ENCODE results near the gene NR5A1. TPM values are rescaled to one million over a fixed set of nuclear protein-coding genes. Genes with fewer than 3 reads are reported as not detected.

The NR5A1 gene
- total RNA-seq, 2 donors from 2014 or later: not detected

- Mint-ChIP-seq H3K36me3 (ENCODE audit: low read depth) (no peaks in the 10 kb centered on the region), H3K4me1 (no peaks in the 10 kb centered on the region), H3K27me3 (peaks cover 16% of the 10 kb centered on the region), H3K4me3 (no peak overlapping the region), H3K27ac (no peak overlapping the region), H3K9me3 (no peaks in the 10 kb centered on the region)
- no peak for ATAC-seq (replicated peaks)
These were observed 20.4 kb downstream of the NR5A1 start for GRCh38 chr9:124486778-124487259.

GRCh38 chr9:124485936-124486335, 21.3 kb downstream of the NR5A1 start:
- no peaks in the 10 kb centered on the region for H3K4me1 Mint-ChIP-seq
- H3K27me3 Mint-ChIP-seq: peaks cover 16% of the 10 kb centered on the region
- H3K36me3 Mint-ChIP-seq (ENCODE audit: low read depth): no peaks in the 10 kb centered on the region
- ATAC-seq (replicated peaks): no peak
- H3K4me3 Mint-ChIP-seq: no peak overlapping the region
- no peaks in the 10 kb centered on the region for H3K9me3 Mint-ChIP-seq
- no peak overlapping the region for H3K27ac Mint-ChIP-seq

GRCh38 chr9:124485201-124485600, 22.0 kb downstream of the NR5A1 start:
- H3K9me3 Mint-ChIP-seq: no peaks in the 10 kb centered on the region
- H3K4me3 Mint-ChIP-seq: no peak overlapping the region
- ATAC-seq (replicated peaks): no peak
- no peaks in the 10 kb centered on the region for H3K4me1 Mint-ChIP-seq
- no peaks in the 10 kb centered on the region for H3K36me3 Mint-ChIP-seq (ENCODE audit: low read depth)
- H3K27me3 Mint-ChIP-seq: peaks cover 16% of the 10 kb centered on the region
- no peak overlapping the region for H3K27ac Mint-ChIP-seq

- H3K4me3 Mint-ChIP-seq: no peak overlapping the region
- no peaks in the 10 kb centered on the region for H3K4me1 Mint-ChIP-seq
- H3K27me3 Mint-ChIP-seq: peaks cover 13% of the 10 kb centered on the region
- ATAC-seq (replicated peaks): no peak
- no peak overlapping the region for H3K27ac Mint-ChIP-seq
- H3K36me3 Mint-ChIP-seq (ENCODE audit: low read depth): no peaks in the 10 kb centered on the region
- no peaks in the 10 kb centered on the region for H3K9me3 Mint-ChIP-seq
These were observed 23.7 kb downstream of the NR5A1 start for GRCh38 chr9:124483481-124483880.

- Mint-ChIP-seq H3K9me3 (no peaks in the 10 kb centered on the region), H3K27me3 (peaks cover 13% of the 10 kb centered on the region), H3K27ac (no peak overlapping the region), H3K36me3 (ENCODE audit: low read depth) (no peaks in the 10 kb centered on the region), H3K4me3 (no peak overlapping the region), H3K4me1 (no peaks in the 10 kb centered on the region)
- no peak for ATAC-seq (replicated peaks)
These were observed 24.7 kb downstream of the NR5A1 start for GRCh38 chr9:124482431-124483031.

- no peaks in the 10 kb centered on the region for H3K9me3 Mint-ChIP-seq
- no peaks in the 10 kb centered on the region for H3K36me3 Mint-ChIP-seq (ENCODE audit: low read depth)
- no peak overlapping the region for H3K27ac Mint-ChIP-seq
- no peak for ATAC-seq (replicated peaks)
- peaks cover 13% of the 10 kb centered on the region for H3K27me3 Mint-ChIP-seq
- H3K4me3 Mint-ChIP-seq: no peak overlapping the region
- H3K4me1 Mint-ChIP-seq: no peaks in the 10 kb centered on the region
These were observed 26.1 kb downstream of the NR5A1 start for GRCh38 chr9:124481115-124481514.

GRCh38 chr9:124480621-124480981, 26.6 kb downstream of the NR5A1 start:
- Mint-ChIP-seq H3K4me3 (no peak overlapping the region), H3K36me3 (ENCODE audit: low read depth) (no peaks in the 10 kb centered on the region), H3K27ac (no peak overlapping the region), H3K9me3 (no peaks in the 10 kb centered on the region), H3K27me3 (peaks cover 12% of the 10 kb centered on the region), H3K4me1 (no peaks in the 10 kb centered on the region)
- ATAC-seq (replicated peaks): no peak

GRCh38 chr9:124479947-124480620, 27.1 kb downstream of the NR5A1 start:
- Mint-ChIP-seq H3K4me3 (no peak overlapping the region), H3K36me3 (ENCODE audit: low read depth) (no peaks in the 10 kb centered on the region), H3K4me1 (no peaks in the 10 kb centered on the region), H3K27ac (no peak overlapping the region), H3K9me3 (no peaks in the 10 kb centered on the region), H3K27me3 (peaks cover 10% of the 10 kb centered on the region)
- no peak for ATAC-seq (replicated peaks)

GRCh38 chr9:124479371-124479770, 27.8 kb downstream of the NR5A1 start:
- Mint-ChIP-seq H3K9me3 (no peaks in the 10 kb centered on the region), H3K4me3 (no peak overlapping the region), H3K4me1 (no peaks in the 10 kb centered on the region), H3K36me3 (ENCODE audit: low read depth) (no peaks in the 10 kb centered on the region), H3K27me3 (peaks cover 10% of the 10 kb centered on the region), H3K27ac (no peak overlapping the region)
- ATAC-seq (replicated peaks): no peak

- no peaks in the 10 kb centered on the region for H3K4me1 Mint-ChIP-seq
- no peaks in the 10 kb centered on the region for H3K36me3 Mint-ChIP-seq (ENCODE audit: low read depth)
- ATAC-seq (replicated peaks): no peak
- H3K27me3 Mint-ChIP-seq: peaks cover 10% of the 10 kb centered on the region
- no peak overlapping the region for H3K4me3 Mint-ChIP-seq
- H3K9me3 Mint-ChIP-seq: no peaks in the 10 kb centered on the region
- H3K27ac Mint-ChIP-seq: no peak overlapping the region
These were observed 28.8 kb downstream of the NR5A1 start for GRCh38 chr9:124478354-124478753.

- ATAC-seq (replicated peaks): no peak
- H3K36me3 Mint-ChIP-seq (ENCODE audit: low read depth): no peaks in the 10 kb centered on the region
- H3K27ac Mint-ChIP-seq: no peak overlapping the region
- no peaks in the 10 kb centered on the region for H3K9me3 Mint-ChIP-seq
- peaks cover 10% of the 10 kb centered on the region for H3K27me3 Mint-ChIP-seq
- H3K4me1 Mint-ChIP-seq: no peaks in the 10 kb centered on the region
- H3K4me3 Mint-ChIP-seq: no peak overlapping the region
These were observed 29.4 kb downstream of the NR5A1 start for GRCh38 chr9:124477648-124478285.

GRCh38 chr9:124477211-124477647, 30.0 kb downstream of the NR5A1 start:
- no peaks in the 10 kb centered on the region for H3K36me3 Mint-ChIP-seq (ENCODE audit: low read depth)
- H3K27ac Mint-ChIP-seq: no peak overlapping the region
- no peaks in the 10 kb centered on the region for H3K4me1 Mint-ChIP-seq
- H3K27me3 Mint-ChIP-seq: peaks cover 11% of the 10 kb centered on the region
- no peak overlapping the region for H3K4me3 Mint-ChIP-seq
- no peak for ATAC-seq (replicated peaks)
- no peaks in the 10 kb centered on the region for H3K9me3 Mint-ChIP-seq

GRCh38 chr9:124475868-124476690, 31.1 kb downstream of the NR5A1 start:
- Mint-ChIP-seq H3K9me3 (no peaks in the 10 kb centered on the region), H3K4me3 (no peak overlapping the region), H3K27me3 (peaks cover 15% of the 10 kb centered on the region), H3K4me1 (no peaks in the 10 kb centered on the region), H3K36me3 (ENCODE audit: low read depth) (no peaks in the 10 kb centered on the region), H3K27ac (no peak overlapping the region)
- no peak for ATAC-seq (replicated peaks)

GRCh38 chr9:124475158-124475867, 31.9 kb downstream of the NR5A1 start:
- Mint-ChIP-seq H3K4me1 (no peaks in the 10 kb centered on the region), H3K4me3 (no peak overlapping the region), H3K36me3 (ENCODE audit: low read depth) (no peaks in the 10 kb centered on the region), H3K27ac (no peak overlapping the region), H3K27me3 (peaks cover 15% of the 10 kb centered on the region), H3K9me3 (no peaks in the 10 kb centered on the region)
- ATAC-seq (replicated peaks): no peak

Data from activated T-helper 17 cell treated with anti-CD3 and anti-CD28 coated beads, Interleukin-2, amount 50 U/mL, for 72 hours (primary cell).